ENCODE measurements around the gene CTNNA1.

GRCh38 chr5:138926257-138926656, 173.0 kb downstream of the CTNNA1 start:
- TF ChIP-seq PHF20 (IDR thresholded peaks at IDR 0.05; ENCODE audit: partially characterized antibody) (no peak), CTCF (IDR thresholded peaks at IDR 0.05 in 2 of 3, conservative IDR thresholded peaks at IDR 0.05 in 1 of 3; ENCODE audit: insufficient read depth in 2 of 3, low read depth in 1 of 3, low read length in 3 of 3) (no peak), ZNF589 (CRISPR knock-in tag; IDR thresholded peaks at IDR 0.05; ENCODE audit: low read depth) (no peak), ARNT (IDR thresholded peaks at IDR 0.05) (no peak), ZEB2 (IDR thresholded peaks at IDR 0.05) (no peak), PHB (CRISPR knock-in tag; IDR thresholded peaks at IDR 0.05) (no peak), ESRRA (IDR thresholded peaks at IDR 0.05; ENCODE audit: borderline replicate concordance, low read depth) (no peak), KDM1A (IDR thresholded peaks at IDR 0.05) (no peak), RBM17 (IDR thresholded peaks at IDR 0.05; ENCODE audit: borderline replicate concordance, low read depth, low read length) (no peak), SAP30 (IDR thresholded peaks at IDR 0.05; ENCODE audit: borderline replicate concordance, insufficient read depth, low read depth, low read length, poor library complexity, severe bottlenecking) (no peak), TOE1 (IDR thresholded peaks at IDR 0.05; ENCODE audit: borderline replicate concordance) (no peak), TOE1 (CRISPR knock-in tag; IDR thresholded peaks at IDR 0.05; ENCODE audit: borderline replicate concordance, low read depth) (no peak)

Measured in K562 (cell line).